HUES48 (cell line): ENCODE measurements around the gene LRRIQ3.
A peak's percentile ranks its signal among the peaks of the same experiment; 100 is the strongest.

ENCODE experiments used
- H3K27ac ChIP-seq: one replicate; pipeline ENCODE4 v1.7.0; 2013; ENCODE audit warnings: low read depth, low read length, inconsistent platforms
- H3K27me3 ChIP-seq: 2 replicates; pipeline ENCODE4 v1.6.1; 2013; ENCODE audit warnings: mild to moderate bottlenecking, low read length; ENCODE audit not compliant: control insufficient read depth, insufficient read depth
- H3K36me3 ChIP-seq: 2 replicates; pipeline ENCODE4 v1.6.1; 2013; ENCODE audit warnings: low read length; ENCODE audit not compliant: control insufficient read depth, insufficient read depth
- H3K4me1 ChIP-seq: 2 replicates; pipeline ENCODE4 v1.6.1; 2013; ENCODE audit warnings: mild to moderate bottlenecking, low read length; ENCODE audit not compliant: control insufficient read depth, insufficient read depth
- H3K4me3 ChIP-seq: 2 replicates; pipeline ENCODE4 v1.5.1; 2013; ENCODE audit warnings: mild to moderate bottlenecking, low read depth, low read length
- H3K9ac ChIP-seq: 2 replicates; pipeline ENCODE4 v1.6.1; 2013; ENCODE audit warnings: mild to moderate bottlenecking, low read depth, low read length, moderate library complexity
- H3K9me3 ChIP-seq: 2 replicates; pipeline ENCODE4 v1.6.1; 2013; ENCODE audit warnings: low read length; ENCODE audit not compliant: control insufficient read depth, insufficient read depth

The LRRIQ3 gene, protein sequence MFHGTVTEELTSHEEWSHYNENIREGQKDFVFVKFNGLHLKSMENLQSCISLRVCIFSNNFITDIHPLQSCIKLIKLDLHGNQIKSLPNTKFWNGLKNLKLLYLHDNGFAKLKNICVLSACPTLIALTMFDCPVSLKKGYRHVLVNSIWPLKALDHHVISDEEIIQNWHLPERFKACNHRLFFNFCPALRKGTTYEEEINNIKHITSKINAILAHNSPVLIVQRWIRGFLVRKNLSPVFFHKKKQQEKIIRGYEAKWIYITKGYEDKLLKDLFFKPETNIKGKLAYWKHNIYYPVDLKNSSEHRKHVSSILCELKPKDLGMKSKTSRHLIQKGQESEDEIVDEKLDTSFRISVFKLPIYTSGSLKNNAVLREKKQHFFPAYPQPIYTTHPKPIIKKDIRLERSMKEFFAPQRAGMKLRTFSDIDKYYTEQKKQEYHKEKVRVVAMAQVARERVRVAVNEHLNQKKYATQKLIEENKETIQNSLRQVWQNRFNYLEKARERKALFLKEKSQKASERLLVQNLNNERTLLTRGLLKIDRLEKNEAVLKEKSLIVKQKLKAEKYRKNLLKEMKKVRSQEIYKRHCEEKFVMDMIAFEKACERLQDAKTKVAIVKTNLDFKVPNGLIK

DNA sequence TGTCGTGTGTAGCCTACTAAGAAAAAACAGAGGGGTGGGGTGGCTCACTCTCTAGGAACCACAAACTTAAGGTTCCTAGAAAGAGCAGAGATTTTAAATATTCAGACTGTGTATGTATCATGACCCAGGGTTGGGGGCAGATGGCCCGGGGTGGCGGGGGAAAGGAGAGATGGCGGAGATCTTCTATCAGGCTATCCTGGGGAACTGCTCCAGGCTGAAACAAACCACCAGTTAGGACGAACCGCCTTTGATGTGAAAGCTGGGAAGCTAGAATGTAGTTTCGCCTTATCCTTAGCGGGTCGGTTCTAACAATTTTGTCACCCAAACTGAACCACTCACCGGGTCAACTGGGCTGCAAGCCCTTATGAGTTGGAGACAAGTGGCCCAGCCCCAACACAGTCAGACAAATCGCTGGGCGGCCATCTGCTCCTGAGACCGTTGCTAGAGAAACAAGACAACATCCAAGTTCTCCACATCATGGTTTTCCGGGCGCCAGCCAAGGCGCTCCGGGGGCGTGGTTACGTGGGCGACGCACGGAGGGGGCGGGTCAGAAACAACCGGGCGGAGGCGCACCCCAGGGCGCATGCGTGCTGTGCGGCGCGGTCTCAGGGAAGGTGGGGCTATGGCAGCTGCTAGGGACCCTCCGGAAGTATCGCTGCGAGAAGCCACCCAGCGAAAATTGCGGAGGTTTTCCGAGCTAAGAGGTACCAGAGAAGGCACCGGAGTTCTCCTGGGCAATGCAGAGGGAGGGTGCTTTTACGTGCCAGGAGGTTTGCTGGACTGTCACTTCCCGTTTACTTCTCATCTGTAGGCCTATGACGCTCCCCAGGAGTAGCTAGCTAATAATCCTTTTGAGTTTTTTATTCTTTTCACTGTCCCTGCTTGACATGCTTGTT, at the start of gene LRRIQ3, which contains the start of gene FPGT:
LRRIQ3 (minus strand) TSS at position 520 of the 896 bp plus-strand sequence. CDS start 14,492 bp downstream, outside the sequence.
FPGT (plus strand) TSS at position 586 of the 896 bp plus-strand sequence; CDS start at position 623, 37 bp downstream.
- Histone ChIP-seq H3K36me3 (no peaks in the 10 kb centered on the region), H3K4me1 (peaks cover 3% of the 10 kb centered on the region; the same call in 1 of the 2 replicates), H3K9ac (peak within 1 kb of the TSS; percentile 50), H3K9me3 (no peaks in the 10 kb centered on the region), H3K27ac (peak within 1 kb of the TSS; percentile 45), H3K4me3 (peak within 1 kb of the TSS; percentile 88), H3K27me3 (no peaks in the 10 kb centered on the region)

- Histone ChIP-seq H3K4me1 (peaks cover 20% of the 10 kb centered on the region), H3K4me3 (no peak overlapping the region), H3K36me3 (no peaks in the 10 kb centered on the region), H3K27me3 (peaks cover 35% of the 10 kb centered on the region), H3K9ac (no peak overlapping the region), H3K27ac (no peak overlapping the region), H3K9me3 (peaks cover 8% of the 10 kb centered on the region)
Measured at GRCh38 chr1:74246315-74246714, 48.3 kb upstream of the LRRIQ3 start.

DNA sequence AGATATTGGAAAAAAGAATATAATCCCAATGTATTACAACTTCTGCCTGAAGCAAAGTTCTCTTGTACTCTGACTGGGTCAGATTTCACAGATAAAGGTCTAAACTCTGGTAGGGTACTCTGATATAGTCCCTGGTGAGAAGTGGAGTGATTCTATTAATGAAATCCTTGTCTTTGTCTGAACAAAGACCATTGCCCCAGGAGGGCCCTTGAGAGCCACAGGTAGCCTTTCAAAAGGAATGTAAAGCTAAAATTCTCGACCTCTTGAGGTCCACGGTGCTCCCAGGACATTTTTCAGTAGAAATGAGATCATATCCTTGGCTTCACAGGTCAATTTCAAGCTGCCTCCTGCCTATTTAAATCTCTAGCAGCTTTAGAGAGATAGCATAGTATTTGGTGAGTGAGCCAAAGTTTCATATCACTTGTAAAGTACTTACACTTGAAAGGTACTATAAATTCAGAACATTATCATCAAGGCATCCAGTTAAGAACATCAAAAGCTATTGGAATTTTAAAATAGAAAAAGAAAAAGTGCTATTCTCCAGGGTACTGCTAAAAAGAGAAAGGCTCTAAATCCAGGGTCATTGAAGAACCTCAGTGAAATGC, 47.3 kb upstream of the LRRIQ3 start:
- peaks cover 20% of the 10 kb centered on the region for H3K4me1 ChIP-seq
- H3K36me3 ChIP-seq = no peaks in the 10 kb centered on the region
- H3K4me3 ChIP-seq = peak overlapping the region; percentile 27; the same call in 1 of the 2 replicates
- peaks cover 8% of the 10 kb centered on the region for H3K9me3 ChIP-seq
- peak overlapping the region; percentile 71 for H3K27ac ChIP-seq
- no peak overlapping the region for H3K9ac ChIP-seq
- peaks cover 35% of the 10 kb centered on the region for H3K27me3 ChIP-seq

- Histone ChIP-seq H3K4me1 (no peaks in the 10 kb centered on the region), H3K36me3 (no peaks in the 10 kb centered on the region), H3K27me3 (no peaks in the 10 kb centered on the region), H3K9me3 (no peaks in the 10 kb centered on the region), H3K27ac (no peak overlapping the region), H3K9ac (no peak overlapping the region), H3K4me3 (no peak overlapping the region)
Measured at GRCh38 chr1:74237787-74238186, 39.8 kb upstream of the LRRIQ3 start.

DNA sequence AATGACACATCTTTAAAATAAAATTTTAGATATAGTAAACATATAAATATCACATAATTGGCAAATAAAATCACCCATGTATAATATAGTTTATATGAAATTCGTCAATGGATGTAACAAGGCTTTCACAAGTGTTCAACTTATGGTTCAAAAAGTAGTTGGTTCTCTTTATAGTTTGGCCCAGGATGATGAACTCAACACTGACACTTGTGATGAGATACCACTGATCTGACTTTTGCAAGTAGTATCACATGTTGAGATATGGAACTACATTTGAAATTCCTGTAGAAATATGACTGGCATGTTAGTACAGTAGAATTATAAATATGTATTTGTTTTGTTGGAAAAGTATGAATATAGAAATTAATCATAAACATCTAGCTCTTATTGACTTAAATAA, 39.1 kb upstream of the LRRIQ3 start:
- Histone ChIP-seq H3K4me3 (no peak overlapping the region), H3K9ac (no peak overlapping the region), H3K27me3 (no peaks in the 10 kb centered on the region), H3K27ac (no peak overlapping the region), H3K4me1 (no peaks in the 10 kb centered on the region), H3K9me3 (no peaks in the 10 kb centered on the region), H3K36me3 (no peaks in the 10 kb centered on the region)

- no peaks in the 10 kb centered on the region for H3K9me3 ChIP-seq
- H3K36me3 ChIP-seq = no peaks in the 10 kb centered on the region
- no peak overlapping the region for H3K4me3 ChIP-seq
- no peaks in the 10 kb centered on the region for H3K27me3 ChIP-seq
- H3K27ac ChIP-seq = no peak overlapping the region
- no peaks in the 10 kb centered on the region for H3K4me1 ChIP-seq
- H3K9ac ChIP-seq = no peak overlapping the region
Measured at GRCh38 chr1:74236440-74236839, 38.5 kb upstream of the LRRIQ3 start.

GRCh38 chr1:74235153-74235552, 37.2 kb upstream of the LRRIQ3 start, which contains the start of gene TNNI3K:
Gene TNNI3K (plus strand): TSS chr1:74235387. CDS start chr1:74235452, 65 bp downstream.
- Histone ChIP-seq H3K27ac (no peak within 1 kb of the TSS), H3K36me3 (no peaks in the 10 kb centered on the region), H3K4me1 (no peaks in the 10 kb centered on the region), H3K27me3 (no peaks in the 10 kb centered on the region), H3K9me3 (no peaks in the 10 kb centered on the region), H3K4me3 (no peak within 1 kb of the TSS), H3K9ac (no peak within 1 kb of the TSS)

DNA sequence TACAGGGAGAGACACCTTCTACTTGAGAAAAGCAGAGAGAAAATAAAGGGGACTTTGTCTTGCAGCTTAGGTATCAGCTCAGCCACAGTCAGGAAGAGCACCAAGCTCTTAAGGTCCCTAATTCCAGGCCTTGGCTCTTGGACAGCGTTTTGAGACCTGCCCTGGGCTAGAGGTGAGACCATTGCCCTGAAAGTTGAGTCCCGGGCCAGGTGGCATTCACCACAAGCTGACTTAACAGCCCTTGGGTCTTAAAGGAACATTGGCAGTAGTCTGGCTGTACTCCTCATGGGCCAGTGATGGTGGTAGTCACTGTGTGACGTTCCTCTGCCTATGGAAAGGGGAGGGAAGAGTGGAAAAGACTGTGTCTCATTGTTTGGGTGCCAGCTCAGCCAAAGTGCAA, 25.5 kb upstream of the LRRIQ3 start:
- Histone ChIP-seq H3K4me1 (no peaks in the 10 kb centered on the region), H3K36me3 (no peaks in the 10 kb centered on the region), H3K9me3 (no peaks in the 10 kb centered on the region), H3K27me3 (no peaks in the 10 kb centered on the region), H3K9ac (no peak overlapping the region), H3K4me3 (no peak overlapping the region), H3K27ac (no peak overlapping the region)

- H3K27me3 ChIP-seq = no peaks in the 10 kb centered on the region
- no peaks in the 10 kb centered on the region for H3K9me3 ChIP-seq
- no peaks in the 10 kb centered on the region for H3K4me1 ChIP-seq
- H3K36me3 ChIP-seq = no peaks in the 10 kb centered on the region
- H3K27ac ChIP-seq = no peak overlapping the region
- H3K4me3 ChIP-seq = no peak overlapping the region
- no peak overlapping the region for H3K9ac ChIP-seq
Measured at GRCh38 chr1:74222701-74223100, 24.7 kb upstream of the LRRIQ3 start.

GRCh38 chr1:74215229-74215628, 17.3 kb upstream of the LRRIQ3 start:
- H3K27me3 ChIP-seq = no peaks in the 10 kb centered on the region
- H3K4me3 ChIP-seq = no peak overlapping the region
- no peak overlapping the region for H3K27ac ChIP-seq
- no peaks in the 10 kb centered on the region; the same call in 1 of the 2 replicates for H3K4me1 ChIP-seq
- H3K36me3 ChIP-seq = no peaks in the 10 kb centered on the region
- no peak overlapping the region for H3K9ac ChIP-seq
- H3K9me3 ChIP-seq = no peaks in the 10 kb centered on the region
